B cell (primary cell): ENCODE data around the gene CPNE5. TPM values are rescaled to one million over a fixed set of nuclear protein-coding genes. Genes with fewer than 3 reads are reported as not detected.

ENCODE experiments used
- ATAC-seq: fragments of 200-7000 bp; cut with Tn5 transposase; one replicate; pipeline ENCODE4 v1.10.0; 2021; ENCODE audit warnings: low read depth, mild to moderate bottlenecking, moderate number of reproducible peaks, moderate library complexity
- CTCF ChIA-PET: fragments of 350-600 bp; sonication (Branson Sonifier 250); formaldehyde crosslinking; loops from one replicate; lab custom pipeline; 2021; ENCODE audit warnings: antibody characterized with exemption, inconsistent platforms; lab: Charles Lee
- POLR2A ChIA-PET: fragments of 350-600 bp; sonication (Branson Sonifier 250); formaldehyde crosslinking; loops from one replicate; lab custom pipeline; 2021; ENCODE audit warnings: antibody characterized with exemption; lab: Charles Lee
- DNase-seq: peaks from one replicate; pipeline ENCODE4 v3.0.0; 2013
- H2AFZ ChIP-seq: 2 replicates; pipeline ENCODE4 v1.6.1; 2012; ENCODE audit warnings: mild to moderate bottlenecking, low read depth, low read length; ENCODE audit not compliant: insufficient read depth, poor library complexity, severe bottlenecking
- H3K27ac ChIP-seq, 2 donors: 1 replicate in 1 of 2; 2 replicates in 1 of 2; pipeline ENCODE4 v1.5.1; 2012 to 2013; ENCODE audit warnings: low read length in 2 of 2, mild to moderate bottlenecking in 2 of 2, moderate library complexity in 1 of 2
- H3K27me3 ChIP-seq, 4 experiments: fragments of 200-600 bp in 1 of 4; sonication (generic) in 1 of 4; replicated peaks in 1 of 4; 1 replicate in 2 of 4; 2 replicates in 2 of 4; pipeline versions ENCODE4 v1.6.1 to v1.7.0; 2013 to 2016; ENCODE audit warnings: low read length in 3 of 4, mild to moderate bottlenecking in 2 of 4, mixed read lengths in 1 of 4, moderate library complexity in 1 of 4; ENCODE audit not compliant: insufficient read depth in 4 of 4, control insufficient read depth in 3 of 4; ENCODE audit errors: control extremely low read depth in 1 of 4
- H3K36me3 ChIP-seq, 2 experiments: replicated peaks in 1 of 2; 1 replicate in 1 of 2; 2 replicates in 1 of 2; pipeline versions ENCODE4 v1.6.1 to v1.7.1; 2013; ENCODE audit warnings: low read length in 1 of 2; ENCODE audit not compliant: insufficient read depth in 2 of 2, control insufficient read depth in 1 of 2; ENCODE audit errors: control extremely low read depth in 1 of 2, extremely low read depth in 1 of 2
- H3K4me1 ChIP-seq, 2 donors: fragments of 200-600 bp in 1 of 2; sonication (generic) in 1 of 2; 1 replicate in 1 of 2; 2 replicates in 1 of 2; pipeline versions ENCODE4 v1.5.1 to v1.6.1; 2013 to 2017; ENCODE audit warnings: low read length in 2 of 2; ENCODE audit not compliant: control insufficient read depth in 2 of 2, insufficient read depth in 2 of 2
- H3K4me2 ChIP-seq: replicated peaks from 2 replicates; pipeline ENCODE3; 2012; ENCODE audit warnings: mild to moderate bottlenecking, low read depth, low read length; ENCODE audit not compliant: poor library complexity, severe bottlenecking
- H3K4me3 ChIP-seq, 5 experiments: fragments of 200-600 bp in 1 of 5; sonication (generic) in 1 of 5; 1 replicate in 3 of 5; 2 replicates in 2 of 5; pipeline versions ENCODE4 v1.5.1 to v1.7.0; 2011 to 2016; ENCODE audit warnings: low read length in 4 of 5, mild to moderate bottlenecking in 4 of 5, low read depth in 2 of 5, control low read depth in 1 of 5, moderate library complexity in 1 of 5; ENCODE audit not compliant: insufficient read depth in 1 of 5; ENCODE audit errors: control extremely low read depth in 1 of 5, extremely low read depth in 1 of 5
- H3K79me2 ChIP-seq: fragments of 200-600 bp; sonication (generic); one replicate; pipeline ENCODE4 v1.6.0; 2016; ENCODE audit warnings: low read length; ENCODE audit not compliant: control insufficient read depth, insufficient read depth
- H3K9ac ChIP-seq: fragments of 200-600 bp; sonication (generic); 2 replicates; pipeline ENCODE4 v1.6.1; 2017; ENCODE audit warnings: mild to moderate bottlenecking, low read length, moderate library complexity
- H3K9me3 ChIP-seq, 3 donors: one replicate each; pipeline versions ENCODE4 v1.6.1 to v1.7.1; 2013; ENCODE audit warnings: low read length in 2 of 3; ENCODE audit not compliant: control insufficient read depth in 2 of 3, insufficient read depth in 1 of 3; ENCODE audit errors: control extremely low read depth in 1 of 3
- H4K20me1 ChIP-seq: 2 replicates; pipeline ENCODE4 v1.6.0; 2012; ENCODE audit warnings: mild to moderate bottlenecking, low read length; ENCODE audit not compliant: insufficient read depth, control insufficient read depth, poor library complexity, severe bottlenecking
- H3K27ac Mint-ChIP-seq: one replicate; pipeline ENCODE4 v1.8.0; 2021; ENCODE audit warnings: mixed read lengths
- H3K27me3 Mint-ChIP-seq: one replicate; pipeline ENCODE4 v1.8.0; 2021; ENCODE audit warnings: mixed read lengths
- H3K4me1 Mint-ChIP-seq: one replicate; pipeline ENCODE4 v1.8.0; 2021; ENCODE audit warnings: mixed read lengths
- H3K4me3 Mint-ChIP-seq: one replicate; pipeline ENCODE4 v1.8.0; 2021; ENCODE audit warnings: mixed read lengths
- H3K9me3 Mint-ChIP-seq: one replicate; pipeline ENCODE4 v1.8.0; 2022; ENCODE audit warnings: mixed read lengths; ENCODE audit not compliant: insufficient read depth
- EZH2 ChIP-seq: IDR thresholded peaks from 2 replicates; pipeline ENCODE4 v1.6.1; 2012; ENCODE audit warnings: borderline replicate concordance, low read depth, mild to moderate bottlenecking, moderate library complexity, low read length; ENCODE audit not compliant: insufficient read depth, poor library complexity, severe bottlenecking
- WGBS: methylation state at CpG from one replicate; pipeline ENCODE4 v1.1.5; 2013; ENCODE audit warnings: missing lambda C conversion rate; ENCODE audit not compliant: insufficient coverage; 5-methylcytosine and 5-hydroxymethylcytosine counted together
- intact Hi-C: fragments of 100-400 bp; cut with micrococcal nuclease; formaldehyde crosslinking; loops from one replicate; pipeline ENCODE4 v1.10.0; 2022
- polyA plus RNA-seq: library from polyadenylated mRNA; depleted of rRNA; stranded (reverse); fragments of >200 nt; gene quantifications from 2 replicates; pipeline ENCODE4 v1.2.3, GENCODE V29; 2012
- total RNA-seq, 2 donors: library from RNA; stranded (reverse); fragments of 120-200 nt in 1 of 2; gene quantifications; 1 replicate in 1 of 2; 2 replicates in 1 of 2; pipeline versions ENCODE4 v1.2.3 to v1.2.4, GENCODE V29; 2013 to 2022
- TF ChIP-seq, protein P1 (sequence below): fragments of 200-600 bp; IDR thresholded peaks from one replicate; pipeline ENCODE4 v1.8.0; 2022; ENCODE audit warnings: antibody characterized with exemption, mild to moderate bottlenecking

Gene CPNE5
- total and polyA plus RNA-seq, 2 donors (not counting 1 experiment from before 2014, with no cell fraction given), result 49.8 to 357 TPM

DNA sequence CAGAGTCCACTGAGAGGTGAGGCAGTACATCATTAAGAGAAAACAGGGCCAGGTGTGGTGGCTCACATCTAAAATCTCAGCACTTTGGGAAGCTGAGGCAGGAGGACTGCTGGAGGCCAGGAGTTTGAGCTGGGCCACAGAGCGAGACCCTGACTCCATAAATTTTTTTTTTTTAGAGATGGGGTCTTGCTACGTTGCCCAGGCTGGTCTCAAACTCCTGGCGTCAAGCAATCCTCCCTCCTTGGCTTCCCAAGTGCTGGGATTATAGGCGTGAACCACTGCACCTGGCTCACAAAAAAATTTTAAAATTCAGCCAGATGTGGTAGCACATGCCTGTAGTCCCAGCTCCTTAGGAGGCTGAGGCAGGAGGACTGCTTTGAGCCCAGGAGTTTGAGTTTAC lies 18.1 kb upstream of the CPNE5 start:
- H3K27ac Mint-ChIP-seq, result no peak overlapping the region
- Histone ChIP-seq H3K4me2 (no peak overlapping the region), H3K27me3 (no peaks in the 10 kb centered on the region), H3K9me3 (no peaks in the 10 kb centered on the region), H4K20me1 (no peaks in the 10 kb centered on the region), H3K27ac (no peak overlapping the region), H3K4me1 (no peaks in the 10 kb centered on the region), H3K36me3 (peaks cover 0 to 37% of the 10 kb centered on the region in 2 experiments), H3K4me3 (no peak overlapping the region), H3K9ac (no peak overlapping the region), H3K79me2 (peaks cover 16% of the 10 kb centered on the region), H2AFZ (no peak overlapping the region)
- intact Hi-C loops, result loop anchor here (10.0 kb wide), 1 partner anchor 433 kb away; no protein-coding TSS in a partner anchor
- 100% methylated on average over 4 of the region's 4 CpGs for WGBS
- ChIA-PET POLR2A (no interaction called here), CTCF (interaction anchor here (0.9 to 1.3 kb wide), 2 partner anchors 91 to 353 kb away, joined by 3 read pairs; no protein-coding TSS in a partner anchor)
- H3K4me3 Mint-ChIP-seq, result no peak overlapping the region
- TF ChIP-seq, protein P1, sequence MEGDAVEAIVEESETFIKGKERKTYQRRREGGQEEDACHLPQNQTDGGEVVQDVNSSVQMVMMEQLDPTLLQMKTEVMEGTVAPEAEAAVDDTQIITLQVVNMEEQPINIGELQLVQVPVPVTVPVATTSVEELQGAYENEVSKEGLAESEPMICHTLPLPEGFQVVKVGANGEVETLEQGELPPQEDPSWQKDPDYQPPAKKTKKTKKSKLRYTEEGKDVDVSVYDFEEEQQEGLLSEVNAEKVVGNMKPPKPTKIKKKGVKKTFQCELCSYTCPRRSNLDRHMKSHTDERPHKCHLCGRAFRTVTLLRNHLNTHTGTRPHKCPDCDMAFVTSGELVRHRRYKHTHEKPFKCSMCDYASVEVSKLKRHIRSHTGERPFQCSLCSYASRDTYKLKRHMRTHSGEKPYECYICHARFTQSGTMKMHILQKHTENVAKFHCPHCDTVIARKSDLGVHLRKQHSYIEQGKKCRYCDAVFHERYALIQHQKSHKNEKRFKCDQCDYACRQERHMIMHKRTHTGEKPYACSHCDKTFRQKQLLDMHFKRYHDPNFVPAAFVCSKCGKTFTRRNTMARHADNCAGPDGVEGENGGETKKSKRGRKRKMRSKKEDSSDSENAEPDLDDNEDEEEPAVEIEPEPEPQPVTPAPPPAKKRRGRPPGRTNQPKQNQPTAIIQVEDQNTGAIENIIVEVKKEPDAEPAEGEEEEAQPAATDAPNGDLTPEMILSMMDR, result no peak
- TF ChIP-seq EZH2, result no peak
- DNase-seq (no peak), ATAC-seq (no peak)
- H3K4me1 Mint-ChIP-seq, result no peaks in the 10 kb centered on the region
- H3K9me3 Mint-ChIP-seq, result no peaks in the 10 kb centered on the region
- H3K27me3 Mint-ChIP-seq, result no peaks in the 10 kb centered on the region

DNA sequence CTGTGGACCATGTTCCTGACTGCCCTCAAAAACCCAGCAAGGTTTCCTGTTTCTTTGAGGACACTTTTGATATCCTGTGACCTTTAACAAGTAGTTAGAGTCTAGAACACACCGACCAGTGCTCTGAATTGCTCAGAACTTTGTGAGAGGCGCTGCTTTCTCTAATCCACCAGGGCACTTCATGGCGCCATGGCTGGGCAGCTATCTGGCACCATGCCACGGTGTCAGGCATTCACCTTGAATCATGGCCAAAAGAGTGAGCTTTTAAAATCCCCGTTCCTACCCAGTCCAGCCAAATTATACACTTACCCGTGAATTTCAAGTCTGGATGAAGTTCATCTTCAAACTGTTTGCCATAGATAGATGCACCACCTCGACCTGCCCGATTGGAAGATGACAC lies 17.0 kb upstream of the CPNE5 start:
- Histone ChIP-seq H4K20me1 (no peaks in the 10 kb centered on the region), H3K4me1 (no peaks in the 10 kb centered on the region), H3K27me3 (no peaks in the 10 kb centered on the region), H3K79me2 (peaks cover 13% of the 10 kb centered on the region), H3K27ac (no peak overlapping the region), H3K36me3 (peaks cover 0 to 37% of the 10 kb centered on the region in 2 experiments), H3K9me3 (no peaks in the 10 kb centered on the region), H2AFZ (no peak overlapping the region), H3K9ac (no peak overlapping the region), H3K4me2 (no peak overlapping the region), H3K4me3 (no peak overlapping the region)
- Mint-ChIP-seq H3K4me1 (no peaks in the 10 kb centered on the region), H3K27ac (no peak overlapping the region), H3K9me3 (no peaks in the 10 kb centered on the region), H3K4me3 (no peak overlapping the region), H3K27me3 (no peaks in the 10 kb centered on the region)
- 94% methylated on average over 7 of the region's 8 CpGs for WGBS
- no peak for DNase-seq
- ATAC-seq, result no peak
- intact Hi-C loops, result loop anchor here (10.0 kb wide), 1 partner anchor 431 kb away; no protein-coding TSS in a partner anchor
- TF ChIP-seq, protein P1, result no peak
- no peak for TF ChIP-seq EZH2
- ChIA-PET CTCF (interaction anchor here (1.3 kb wide), 1 partner anchor 90 kb away, joined by 3 read pairs; no protein-coding TSS in a partner anchor), POLR2A (no interaction called here)
